Raji (cell line): ENCODE results near the gene CYP4B1.

Experiments used
- POLR2A ChIP-seq: IDR thresholded peaks from 2 replicates; pipeline ENCODE4 v1.6.1; 2011; ENCODE audit warnings: low read depth, low read length, control low read depth; ENCODE audit not compliant: insufficient read depth

The CYP4B1 gene

GRCh38 chr1:46774297-46774696, 24.5 kb upstream of the CYP4B1 start:
- TF ChIP-seq POLR2A = no peak

GRCh38 chr1:46784666-46785065, 14.2 kb upstream of the CYP4B1 start:
- no peak for TF ChIP-seq POLR2A

GRCh38 chr1:46790446-46791101, 8.3 kb upstream of the CYP4B1 start:
- TF ChIP-seq POLR2A = no peak

- TF ChIP-seq POLR2A = no peak
Measured at GRCh38 chr1:46793126-46793525, 5.7 kb upstream of the CYP4B1 start.

GRCh38 chr1:46797696-46798470, 963 bp upstream of the CYP4B1 start:
- TF ChIP-seq POLR2A = no peak

GRCh38 chr1:46800742-46801141, 1.9 kb downstream of the CYP4B1 start:
- TF ChIP-seq POLR2A = no peak

- TF ChIP-seq POLR2A = no peak
Measured at GRCh38 chr1:46801323-46802055, 2.6 kb downstream of the CYP4B1 start.

- TF ChIP-seq POLR2A = no peak
Measured at GRCh38 chr1:46802081-46802480, 3.2 kb downstream of the CYP4B1 start.

GRCh38 chr1:46802901-46803574, 4.2 kb downstream of the CYP4B1 start:
- TF ChIP-seq POLR2A = no peak

- TF ChIP-seq POLR2A = no peak
Measured at GRCh38 chr1:46804027-46804889, 5.4 kb downstream of the CYP4B1 start.

- no peak for TF ChIP-seq POLR2A
Measured at GRCh38 chr1:46804926-46805325, 6.1 kb downstream of the CYP4B1 start.

- no peak for TF ChIP-seq POLR2A
Measured at GRCh38 chr1:46805755-46806154, 6.9 kb downstream of the CYP4B1 start.

GRCh38 chr1:46806196-46807020, 7.6 kb downstream of the CYP4B1 start:
- no peak for TF ChIP-seq POLR2A
